Measurements from ENCODE around the gene NTN1.

DNA sequence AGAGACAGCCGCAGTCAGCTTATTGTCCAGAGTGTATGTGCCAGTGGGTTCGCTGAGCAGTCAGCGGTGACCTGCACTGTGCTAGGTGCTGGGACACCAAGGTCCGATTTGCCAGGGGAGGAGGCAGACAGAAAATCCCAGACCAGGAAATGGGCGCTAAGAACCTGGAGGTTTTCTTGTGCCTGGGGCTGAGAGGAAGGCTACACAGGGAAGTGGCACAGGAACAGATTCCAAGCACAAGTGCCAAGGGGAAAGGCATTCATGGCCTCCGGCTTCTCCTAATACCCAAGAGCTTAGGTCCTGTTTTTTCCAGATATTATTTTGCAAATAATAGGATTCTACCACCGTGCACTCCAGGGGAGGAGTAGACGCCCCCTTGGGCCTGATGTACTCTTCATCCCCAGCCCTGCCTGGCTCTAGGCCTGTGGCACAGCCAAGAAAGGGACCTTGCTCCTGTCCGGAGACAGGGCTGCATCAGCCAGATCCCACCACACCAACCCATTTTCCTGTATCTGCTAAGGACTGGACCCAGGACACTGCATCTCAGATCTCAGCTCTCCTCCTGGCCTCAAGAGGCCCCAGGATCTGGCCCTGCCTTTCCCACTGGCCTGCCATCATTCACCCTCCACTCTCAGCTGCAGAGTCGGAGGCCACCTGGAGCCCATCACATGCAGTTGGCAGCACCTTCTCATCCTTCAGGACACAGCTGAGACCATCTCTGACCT, 187.2 kb downstream of the NTN1 start:
- no peak for TF ChIP-seq CTCF (IDR thresholded peaks at IDR 0.05; ENCODE audit: low read depth, low read length)
- TF ChIP-seq EZH2phosphoT487 (IDR thresholded peaks at IDR 0.05; ENCODE audit: low read depth) = no peak

Measured in OCI-LY3 (cell line).